GM23338 (cell line): Measurements from ENCODE around the gene PXYLP1. TPM values are rescaled to one million over a fixed set of nuclear protein-coding genes. Genes with fewer than 3 reads are reported as not detected.

Experiments used
- ATAC-seq: fragments of 200-7000 bp; cut with Tn5 transposase; 3 replicates; pipeline ENCODE4 v1.9.1; 2020
- DNase-seq: peaks from one replicate; pipeline ENCODE4 v3.0.0-alpha.2; 2015; ENCODE audit warnings: low spot score
- H2AFZ ChIP-seq: fragments of 200-600 bp; sonication (generic); 2 replicates; pipeline ENCODE4 v1.8.0; 2016; ENCODE audit warnings: antibody characterized with exemption, mild to moderate bottlenecking, moderate library complexity
- H3F3A ChIP-seq: fragments of 200-600 bp; sonication (generic); replicated peaks from 2 replicates; pipeline ENCODE4 v1.8.0; 2017; ENCODE audit warnings: antibody characterized with exemption, mixed run types, low read depth
- H3K27ac ChIP-seq: fragments of 200-600 bp; sonication (generic); 2 replicates; pipeline ENCODE4 v1.6.1; 2016; ENCODE audit warnings: low read depth
- H3K27me3 ChIP-seq: fragments of 200-600 bp; sonication (generic); 2 replicates; pipeline ENCODE4 v1.8.0; 2016; ENCODE audit warnings: mild to moderate bottlenecking, mixed run types, moderate library complexity; ENCODE audit not compliant: insufficient read depth
- H3K36me3 ChIP-seq: fragments of 200-600 bp; sonication (generic); 2 replicates; pipeline ENCODE4 v1.8.0; 2016; ENCODE audit warnings: mild to moderate bottlenecking; ENCODE audit not compliant: insufficient read depth
- H3K4me1 ChIP-seq: fragments of 200-600 bp; sonication (generic); 2 replicates; pipeline ENCODE4 v1.8.0; 2016; ENCODE audit warnings: mild to moderate bottlenecking, moderate library complexity; ENCODE audit not compliant: insufficient read depth
- H3K4me2 ChIP-seq: fragments of 200-600 bp; sonication (generic); 2 replicates; pipeline ENCODE4 v1.7.1; 2017; ENCODE audit warnings: mixed run types
- H3K4me3 ChIP-seq: fragments of 200-600 bp; sonication (generic); 2 replicates; pipeline ENCODE4 v1.6.1; 2016; ENCODE audit warnings: mixed run types
- H3K79me2 ChIP-seq: fragments of 200-600 bp; sonication (generic); replicated peaks from 2 replicates; pipeline ENCODE4 v1.8.0; 2017; ENCODE audit warnings: mild to moderate bottlenecking; ENCODE audit not compliant: insufficient read depth
- H3K9me2 ChIP-seq: fragments of 200-600 bp; sonication (generic); 2 replicates; pipeline ENCODE4 v1.8.0; 2017; ENCODE audit not compliant: insufficient read depth
- H4K20me1 ChIP-seq: fragments of 200-600 bp; sonication (generic); replicated peaks from 2 replicates; pipeline ENCODE4 v1.8.0; 2017; ENCODE audit warnings: mild to moderate bottlenecking; ENCODE audit not compliant: insufficient read depth
- H3K27ac Mint-ChIP-seq: 2 replicates; pipeline ENCODE4 v1.8.0; 2020; ENCODE audit warnings: inconsistent platforms, mild to moderate bottlenecking, moderate library complexity, mixed read lengths
- H3K27me3 Mint-ChIP-seq: 3 replicates; pipeline ENCODE4 v1.8.0; 2022; ENCODE audit warnings: low read depth, mild to moderate bottlenecking, moderate library complexity, mixed read lengths, inconsistent platforms; ENCODE audit not compliant: insufficient read depth, poor library complexity
- H3K36me3 Mint-ChIP-seq: 3 replicates; pipeline ENCODE4 v1.8.0; 2021; ENCODE audit warnings: low read depth, mild to moderate bottlenecking, inconsistent platforms, moderate library complexity, mixed read lengths
- H3K4me1 Mint-ChIP-seq: 3 replicates; pipeline ENCODE4 v1.8.0; 2020; ENCODE audit warnings: mild to moderate bottlenecking, inconsistent platforms, mixed read lengths
- H3K4me3 Mint-ChIP-seq: 3 replicates; pipeline ENCODE4 v1.8.0; 2021; ENCODE audit warnings: moderate library complexity, mild to moderate bottlenecking, inconsistent platforms, mixed read lengths
- H3K9me3 Mint-ChIP-seq: 3 replicates; pipeline ENCODE4 v1.8.0; 2020; ENCODE audit warnings: moderate library complexity, mild to moderate bottlenecking, inconsistent platforms, mixed read lengths
- CREB1 ChIP-seq: fragments of 250-450 bp; sonication (Bioruptor Pico); IDR thresholded peaks from 2 replicates; pipeline ENCODE4 v1.5.0; 2020; ENCODE audit warnings: low read depth, mild to moderate bottlenecking, moderate library complexity
- ETS1 ChIP-seq: IDR thresholded peaks from 2 replicates; pipeline ENCODE4 v1.6.1; 2016; ENCODE audit warnings: antibody characterized with exemption
- EZH2 ChIP-seq: fragments of 200-600 bp; sonication (generic); IDR thresholded peaks from one replicate; pipeline ENCODE4 v1.8.0; 2017; ENCODE audit warnings: antibody characterized with exemption, mild to moderate bottlenecking, low read depth; ENCODE audit not compliant: unreplicated experiment
- EZH2phosphoT487 ChIP-seq: fragments of 200-600 bp; sonication (generic); IDR thresholded peaks from one replicate; pipeline ENCODE4 v1.8.1; 2018; ENCODE audit warnings: antibody characterized with exemption; ENCODE audit not compliant: unreplicated experiment
- JUNB ChIP-seq: IDR thresholded peaks from one replicate; pipeline ENCODE4 v1.6.1; 2016; ENCODE audit warnings: antibody characterized with exemption; ENCODE audit not compliant: unreplicated experiment
- NANOG ChIP-seq: IDR thresholded peaks from 2 replicates; pipeline ENCODE4 v1.6.1; 2016; ENCODE audit warnings: antibody characterized with exemption, borderline replicate concordance
- POLR2AphosphoS5 ChIP-seq: IDR thresholded peaks from 2 replicates; pipeline ENCODE4 v1.6.1; 2016; ENCODE audit warnings: antibody characterized with exemption, low read depth
- ZNF331 ChIP-seq: fragments of 250-450 bp; sonication (Bioruptor Pico); IDR thresholded peaks from 2 replicates; pipeline ENCODE4 v1.5.0; 2020; ENCODE audit warnings: low read depth, mild to moderate bottlenecking, moderate library complexity
- ZNF462 ChIP-seq: fragments of 250-450 bp; sonication (Bioruptor Pico); IDR thresholded peaks from 2 replicates; pipeline ENCODE4 v1.5.0; 2020; ENCODE audit warnings: mild to moderate bottlenecking, moderate library complexity
- polyA plus RNA-seq: library from polyadenylated mRNA; unstranded; fragments of >200 nt; fragmentation: Nextera tagmentation; extraction: Ambion mirVana; gene quantifications from 2 replicates; pipeline ENCODE4 v1.2.1, GENCODE V29; 2016
- total RNA-seq: library from RNA; depleted of rRNA; stranded (reverse); fragments of >200 nt; shearing (Covaris generic); gene quantifications from 2 replicates; pipeline ENCODE4 v1.2.3, GENCODE V29; 2014
- TF ChIP-seq, protein P1 (sequence below), 2 experiments: fragments of 200-600 bp in 1 of 2; sonication (generic) in 1 of 2; conservative IDR thresholded peaks; 2 replicates each; pipeline versions ENCODE4 v1.5.1 to v1.6.1; 2016 to 2017; ENCODE audit warnings: antibody characterized with exemption in 2 of 2, low read depth in 2 of 2, mild to moderate bottlenecking in 2 of 2, moderate library complexity in 1 of 2

PXYLP1 gene
- total and polyA plus RNA-seq, 2 experiments from 2014 or later, result 8.9 to 20.1 TPM

- TF ChIP-seq, protein P1, sequence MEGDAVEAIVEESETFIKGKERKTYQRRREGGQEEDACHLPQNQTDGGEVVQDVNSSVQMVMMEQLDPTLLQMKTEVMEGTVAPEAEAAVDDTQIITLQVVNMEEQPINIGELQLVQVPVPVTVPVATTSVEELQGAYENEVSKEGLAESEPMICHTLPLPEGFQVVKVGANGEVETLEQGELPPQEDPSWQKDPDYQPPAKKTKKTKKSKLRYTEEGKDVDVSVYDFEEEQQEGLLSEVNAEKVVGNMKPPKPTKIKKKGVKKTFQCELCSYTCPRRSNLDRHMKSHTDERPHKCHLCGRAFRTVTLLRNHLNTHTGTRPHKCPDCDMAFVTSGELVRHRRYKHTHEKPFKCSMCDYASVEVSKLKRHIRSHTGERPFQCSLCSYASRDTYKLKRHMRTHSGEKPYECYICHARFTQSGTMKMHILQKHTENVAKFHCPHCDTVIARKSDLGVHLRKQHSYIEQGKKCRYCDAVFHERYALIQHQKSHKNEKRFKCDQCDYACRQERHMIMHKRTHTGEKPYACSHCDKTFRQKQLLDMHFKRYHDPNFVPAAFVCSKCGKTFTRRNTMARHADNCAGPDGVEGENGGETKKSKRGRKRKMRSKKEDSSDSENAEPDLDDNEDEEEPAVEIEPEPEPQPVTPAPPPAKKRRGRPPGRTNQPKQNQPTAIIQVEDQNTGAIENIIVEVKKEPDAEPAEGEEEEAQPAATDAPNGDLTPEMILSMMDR (conservative IDR thresholded peaks at IDR 0.05; ENCODE audit: low read depth in 2 of 2), result no peak
- no peak for TF ChIP-seq CREB1 (CRISPR knock-in tag)
- no peak for TF ChIP-seq POLR2AphosphoS5
- no peak for TF ChIP-seq JUNB
- no peak for TF ChIP-seq EZH2
- no peak for TF ChIP-seq NANOG
- no peak for TF ChIP-seq ZNF331 (CRISPR knock-in tag)
- TF ChIP-seq ETS1, result no peak
These were observed 5.7 kb upstream of the PXYLP1 start (continued) for GRCh38 chr3:141225939-141226338.

DNA sequence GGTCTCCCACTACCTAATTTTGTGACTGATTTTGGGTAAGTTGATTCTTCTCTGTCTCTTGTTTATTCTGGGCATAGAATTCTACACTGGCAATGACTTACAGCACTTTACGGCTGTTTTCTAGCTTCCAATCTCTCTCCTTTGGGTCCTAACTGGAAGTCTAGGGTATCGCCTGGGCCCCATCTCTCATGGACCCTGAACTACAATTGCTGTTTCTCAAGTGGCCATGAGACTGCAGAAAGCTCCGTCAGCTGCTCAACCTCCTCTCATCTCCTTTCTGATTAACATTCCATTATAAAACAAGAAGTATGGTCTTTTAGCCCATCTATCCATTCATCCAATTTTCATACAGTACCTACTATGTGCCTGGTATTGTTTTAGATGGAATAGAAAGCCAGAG is 4.4 kb upstream of the PXYLP1 start:
- no peaks in the 10 kb centered on the region for H3K79me2 ChIP-seq
- peaks cover 6% of the 10 kb centered on the region; the same call in 1 of the 2 replicates for H3F3A ChIP-seq
- 0 out of 2 replicates have a peak overlapping the region, but pooled peaks have one; percentile 1 for H2AFZ ChIP-seq
- Mint-ChIP-seq H3K4me3 (no peak overlapping the region), H3K27ac (peak overlapping the region; percentile 38; the same call in 1 of the 2 replicates), H3K27me3 (peaks cover 22% of the 10 kb centered on the region), H3K9me3 (peaks cover 14% of the 10 kb centered on the region), H3K36me3 (peaks cover 8% of the 10 kb centered on the region; the same call in 1 of the 3 replicates), H3K4me1 (peaks cover 35% of the 10 kb centered on the region)
- no peak overlapping the region for H3K27ac ChIP-seq
- 0 out of 2 replicates have a peak, but pooled peaks cover 7% of the 10 kb centered on the region for H3K9me2 ChIP-seq
- no peak overlapping the region for H3K4me3 ChIP-seq
- no peak for ATAC-seq
- H3K27me3 ChIP-seq, result peaks cover 21% of the 10 kb centered on the region
- DNase-seq, result no peak
- peaks cover 12% of the 10 kb centered on the region; the same call in 1 of the 2 replicates for H3K36me3 ChIP-seq
- no peaks in the 10 kb centered on the region for H4K20me1 ChIP-seq
- H3K4me1 ChIP-seq, result peaks cover 34% of the 10 kb centered on the region
- H3K4me2 ChIP-seq, result no peak overlapping the region
- TF ChIP-seq ZNF331 (CRISPR knock-in tag), result no peak
- TF ChIP-seq, protein P1 (conservative IDR thresholded peaks at IDR 0.05; ENCODE audit: low read depth in 2 of 2), result no peak
- no peak for TF ChIP-seq JUNB
- TF ChIP-seq ZNF462 (CRISPR knock-in tag), result no peak
- TF ChIP-seq EZH2phosphoT487, result no peak
